ENCODE measurements around the gene SLC2A8.

- TF ChIP-seq POLR2A (IDR thresholded peaks at IDR 0.05) = peak; percentile 56
- peak in 1 of 3 donors; percentile 21 for TF ChIP-seq CTCF (IDR thresholded peaks at IDR 0.05)
- peak; percentile 45 for TF ChIP-seq EP300 (IDR thresholded peaks at IDR 0.05)
Observed at GRCh38 chr9:127423934-127424675, 27.1 kb downstream of the SLC2A8 start, which contains the start of gene ZNF79.

Data from ovary (tissue), 3 donors.